ENCODE results near the gene DNAJC1.
"Not testable (repeated sequence)": the region's sequence is repeated elsewhere in the genome, so short reads cannot be mapped to it uniquely, and the experiment has no call there.

DNAJC1 gene

GRCh38 chr10:21831986-21832820, 171.3 kb downstream of the DNAJC1 start:
- TF ChIP-seq CTCF (IDR thresholded peaks at IDR 0.05; ENCODE audit: low read depth, low read length, missing control alignments), result no peak
- no peak for DNase-seq (ENCODE audit: extremely low read depth, low read depth)
- no peak overlapping the region for H3K4me3 ChIP-seq (replicated peaks; ENCODE audit: low read depth, low read length)

DNA sequence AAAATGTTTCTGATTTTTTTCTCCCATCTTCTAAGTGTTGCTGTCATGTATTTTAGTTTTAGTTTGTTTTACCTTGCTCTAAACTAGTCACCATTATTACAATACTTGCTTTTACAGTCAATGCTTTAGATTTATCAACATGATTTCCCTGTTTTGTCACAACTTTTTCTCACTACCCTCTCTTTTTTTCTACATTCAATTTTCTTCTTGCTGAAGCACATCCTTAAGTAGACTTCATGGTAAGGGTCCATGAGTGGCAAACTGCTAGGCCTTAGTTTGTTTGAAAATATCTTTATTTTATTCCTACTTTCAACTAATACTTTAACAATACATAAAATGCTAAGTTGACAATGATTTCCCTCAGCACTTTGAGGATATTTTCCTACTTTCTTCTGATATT, 173.5 kb downstream of the DNAJC1 start:
- no peak overlapping the region for H3K4me3 ChIP-seq (replicated peaks; ENCODE audit: low read depth, low read length)
- no peak for DNase-seq (ENCODE audit: extremely low read depth, low read depth)
- no peak for TF ChIP-seq CTCF (IDR thresholded peaks at IDR 0.05; ENCODE audit: low read depth, low read length, missing control alignments)

DNA sequence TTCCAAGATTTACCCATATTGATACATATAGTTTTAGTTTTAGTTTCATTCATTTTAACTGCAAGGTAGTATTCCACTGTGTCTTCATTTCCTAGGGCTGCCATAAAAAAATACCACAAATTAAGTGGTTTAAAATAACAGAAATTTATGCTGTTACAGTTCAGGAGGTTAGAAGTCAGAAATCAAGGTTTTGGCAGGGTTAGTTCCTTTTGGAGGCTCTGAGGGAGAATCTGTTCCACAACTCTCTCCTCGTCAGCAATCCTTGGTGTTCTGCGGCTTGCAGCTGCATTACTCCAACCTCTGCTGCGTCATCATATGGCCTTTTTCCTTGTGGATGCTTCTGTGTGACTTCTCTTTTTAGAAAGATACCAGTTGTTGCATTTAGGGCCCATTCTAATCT, 176.2 kb downstream of the DNAJC1 start:
- no peak for DNase-seq (ENCODE audit: extremely low read depth, low read depth)
- no peak for TF ChIP-seq CTCF (IDR thresholded peaks at IDR 0.05; ENCODE audit: low read depth, low read length, missing control alignments)
- H3K4me3 ChIP-seq (replicated peaks; ENCODE audit: low read depth, low read length), result no peak overlapping the region

- H3K4me3 ChIP-seq (replicated peaks; ENCODE audit: low read depth, low read length), result no peak overlapping the region
- TF ChIP-seq CTCF (IDR thresholded peaks at IDR 0.05; ENCODE audit: low read depth, low read length, missing control alignments), result no peak
- no peak for DNase-seq (ENCODE audit: extremely low read depth, low read depth)
Observed at GRCh38 chr10:21826725-21827124, 176.8 kb downstream of the DNAJC1 start.

DNA sequence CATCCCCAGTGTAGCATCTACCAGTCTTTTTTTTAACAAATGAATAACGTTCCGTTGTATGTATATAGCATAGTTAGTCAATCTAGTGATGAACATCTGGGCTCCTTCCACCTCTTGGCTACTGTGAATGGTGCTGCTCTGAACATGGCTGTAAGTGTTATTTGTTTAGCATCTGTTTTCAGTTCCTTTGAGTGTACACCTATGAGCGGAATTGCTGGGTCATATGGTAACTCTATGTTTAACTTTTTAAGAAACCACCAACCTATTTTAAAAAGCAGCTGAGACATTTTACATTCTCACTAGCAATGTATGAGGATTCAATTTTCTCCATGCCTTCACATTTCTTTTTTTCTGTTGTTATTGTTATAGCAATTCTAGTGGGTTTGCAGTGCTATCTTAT, 178.2 kb downstream of the DNAJC1 start:
- DNase-seq (ENCODE audit: extremely low read depth, low read depth), result no peak
- no peak for TF ChIP-seq CTCF (IDR thresholded peaks at IDR 0.05; ENCODE audit: low read depth, low read length, missing control alignments)
- H3K4me3 ChIP-seq (replicated peaks; ENCODE audit: low read depth, low read length), result no peak overlapping the region

DNA sequence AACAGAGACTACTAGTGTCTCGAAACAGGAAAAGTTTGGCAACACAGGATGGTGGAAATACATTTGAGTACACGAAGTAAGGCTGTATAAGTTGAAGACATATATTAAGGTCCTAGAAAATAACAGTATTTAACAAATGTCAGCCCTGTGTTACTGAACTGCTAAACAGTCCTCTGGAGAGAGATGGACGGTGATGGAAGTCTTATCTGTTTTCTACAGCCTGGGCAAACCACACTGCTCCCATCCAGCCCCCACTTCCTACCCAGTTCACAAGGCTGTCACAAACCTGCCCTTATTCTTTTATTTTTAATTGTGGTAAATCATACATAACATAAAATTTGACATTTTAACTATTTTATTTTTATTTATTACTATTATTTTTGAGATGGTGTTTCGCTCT, 179.1 kb downstream of the DNAJC1 start:
- DNase-seq (ENCODE audit: extremely low read depth, low read depth), result no peak
- no peak overlapping the region for H3K4me3 ChIP-seq (replicated peaks; ENCODE audit: low read depth, low read length)
- no peak for TF ChIP-seq CTCF (IDR thresholded peaks at IDR 0.05; ENCODE audit: low read depth, low read length, missing control alignments)

DNA sequence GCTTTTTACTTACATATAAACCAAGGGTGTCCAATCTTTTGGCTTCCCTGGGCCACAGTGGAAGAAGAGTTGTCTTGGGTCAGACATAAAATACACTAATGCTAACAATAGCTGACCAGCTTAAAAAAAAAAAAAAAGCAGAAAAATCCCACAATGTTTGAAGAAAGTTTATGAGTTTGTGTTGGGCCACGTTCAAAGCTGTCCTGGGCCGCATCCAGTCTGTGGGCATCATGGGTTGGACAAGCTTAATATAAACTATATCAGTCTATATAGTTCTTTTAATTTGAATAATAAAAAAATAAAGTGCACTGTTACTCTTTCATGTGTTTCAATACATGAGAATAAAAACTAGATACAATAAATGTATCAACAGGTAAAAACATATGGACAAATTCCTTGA, 179.9 kb downstream of the DNAJC1 start:
- no peak for DNase-seq (ENCODE audit: extremely low read depth, low read depth)
- no peak overlapping the region for H3K4me3 ChIP-seq (replicated peaks; ENCODE audit: low read depth, low read length)
- no peak for TF ChIP-seq CTCF (IDR thresholded peaks at IDR 0.05; ENCODE audit: low read depth, low read length, missing control alignments)

DNA sequence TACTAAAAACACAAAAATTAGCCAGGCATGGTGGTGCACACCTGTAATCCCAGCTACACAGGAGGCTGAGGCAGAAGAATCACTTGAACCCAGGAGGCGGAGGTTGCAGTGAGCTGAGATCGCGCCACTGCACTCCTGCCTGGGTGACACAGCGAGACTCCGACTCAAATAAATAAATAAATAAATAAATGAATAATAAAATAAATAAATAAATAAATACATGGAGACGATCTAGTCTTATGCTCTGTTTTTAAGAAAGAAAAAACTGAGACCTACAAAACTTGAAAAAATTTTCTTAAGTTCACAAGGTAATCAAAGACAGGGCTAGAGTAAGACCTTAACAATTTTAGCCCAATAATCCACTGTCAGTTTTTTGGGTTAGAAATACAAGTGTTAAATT, 181.3 kb downstream of the DNAJC1 start:
- not testable (repeated sequence) for H3K4me3 ChIP-seq (replicated peaks; ENCODE audit: low read depth, low read length); DNase-seq (ENCODE audit: extremely low read depth, low read depth)
